Measurements from ENCODE around the gene LMTK2. TPM values are rescaled to one million over a fixed set of nuclear protein-coding genes. Genes with fewer than 3 reads are reported as not detected.

Gene LMTK2
- total and polyA plus RNA-seq, 2 experiments from 2014 or later, result 6.1 to 30.8 TPM

DNA sequence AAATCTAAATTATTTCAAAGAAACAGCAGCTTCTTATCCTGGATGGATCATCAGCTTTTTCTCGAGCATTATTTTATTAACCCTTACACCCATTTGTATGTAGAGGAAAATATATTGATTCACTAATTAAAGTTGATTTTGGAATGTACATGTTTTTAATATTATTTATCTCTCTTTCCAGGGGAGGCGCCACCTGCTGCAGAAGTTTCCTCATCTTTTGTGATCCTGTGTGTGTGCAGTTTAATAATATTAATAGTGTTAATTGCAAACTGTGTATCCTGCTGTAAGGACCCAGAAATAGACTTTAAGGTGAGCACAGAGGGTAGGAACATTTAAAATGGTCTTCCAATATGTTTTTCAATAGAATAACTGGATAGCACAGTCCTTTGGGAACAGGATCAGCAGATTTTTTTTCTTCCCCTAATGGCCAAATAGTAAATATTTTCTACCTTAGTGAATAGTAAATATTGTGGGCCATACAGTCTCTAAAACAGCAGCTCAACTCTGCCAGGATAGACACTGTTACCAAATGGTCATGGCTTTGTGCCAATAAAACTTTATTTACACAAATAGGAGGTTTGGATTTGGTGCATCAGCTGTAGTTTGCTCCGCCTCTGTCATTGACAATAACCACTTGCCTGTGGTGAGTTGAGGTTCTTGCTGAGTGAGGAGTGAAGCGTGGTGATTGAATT is 30.6 kb downstream of the LMTK2 start (continued):
- no peak for TF ChIP-seq ZNF462 (CRISPR knock-in tag; IDR thresholded peaks at IDR 0.05)
- no peak for TF ChIP-seq POLR2AphosphoS5 (IDR thresholded peaks at IDR 0.05; ENCODE audit: low read depth)
- no peak for TF ChIP-seq JUNB (IDR thresholded peaks at IDR 0.05; ENCODE audit: unreplicated experiment)
- no peak for TF ChIP-seq CREB1 (CRISPR knock-in tag; IDR thresholded peaks at IDR 0.05; ENCODE audit: low read depth)
- no peak for TF ChIP-seq ZNF331 (CRISPR knock-in tag; IDR thresholded peaks at IDR 0.05; ENCODE audit: low read depth)
- TF ChIP-seq, protein P1, sequence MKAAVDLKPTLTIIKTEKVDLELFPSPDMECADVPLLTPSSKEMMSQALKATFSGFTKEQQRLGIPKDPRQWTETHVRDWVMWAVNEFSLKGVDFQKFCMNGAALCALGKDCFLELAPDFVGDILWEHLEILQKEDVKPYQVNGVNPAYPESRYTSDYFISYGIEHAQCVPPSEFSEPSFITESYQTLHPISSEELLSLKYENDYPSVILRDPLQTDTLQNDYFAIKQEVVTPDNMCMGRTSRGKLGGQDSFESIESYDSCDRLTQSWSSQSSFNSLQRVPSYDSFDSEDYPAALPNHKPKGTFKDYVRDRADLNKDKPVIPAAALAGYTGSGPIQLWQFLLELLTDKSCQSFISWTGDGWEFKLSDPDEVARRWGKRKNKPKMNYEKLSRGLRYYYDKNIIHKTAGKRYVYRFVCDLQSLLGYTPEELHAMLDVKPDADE (IDR thresholded peaks at IDR 0.05), result no peak
- TF ChIP-seq, protein P2, sequence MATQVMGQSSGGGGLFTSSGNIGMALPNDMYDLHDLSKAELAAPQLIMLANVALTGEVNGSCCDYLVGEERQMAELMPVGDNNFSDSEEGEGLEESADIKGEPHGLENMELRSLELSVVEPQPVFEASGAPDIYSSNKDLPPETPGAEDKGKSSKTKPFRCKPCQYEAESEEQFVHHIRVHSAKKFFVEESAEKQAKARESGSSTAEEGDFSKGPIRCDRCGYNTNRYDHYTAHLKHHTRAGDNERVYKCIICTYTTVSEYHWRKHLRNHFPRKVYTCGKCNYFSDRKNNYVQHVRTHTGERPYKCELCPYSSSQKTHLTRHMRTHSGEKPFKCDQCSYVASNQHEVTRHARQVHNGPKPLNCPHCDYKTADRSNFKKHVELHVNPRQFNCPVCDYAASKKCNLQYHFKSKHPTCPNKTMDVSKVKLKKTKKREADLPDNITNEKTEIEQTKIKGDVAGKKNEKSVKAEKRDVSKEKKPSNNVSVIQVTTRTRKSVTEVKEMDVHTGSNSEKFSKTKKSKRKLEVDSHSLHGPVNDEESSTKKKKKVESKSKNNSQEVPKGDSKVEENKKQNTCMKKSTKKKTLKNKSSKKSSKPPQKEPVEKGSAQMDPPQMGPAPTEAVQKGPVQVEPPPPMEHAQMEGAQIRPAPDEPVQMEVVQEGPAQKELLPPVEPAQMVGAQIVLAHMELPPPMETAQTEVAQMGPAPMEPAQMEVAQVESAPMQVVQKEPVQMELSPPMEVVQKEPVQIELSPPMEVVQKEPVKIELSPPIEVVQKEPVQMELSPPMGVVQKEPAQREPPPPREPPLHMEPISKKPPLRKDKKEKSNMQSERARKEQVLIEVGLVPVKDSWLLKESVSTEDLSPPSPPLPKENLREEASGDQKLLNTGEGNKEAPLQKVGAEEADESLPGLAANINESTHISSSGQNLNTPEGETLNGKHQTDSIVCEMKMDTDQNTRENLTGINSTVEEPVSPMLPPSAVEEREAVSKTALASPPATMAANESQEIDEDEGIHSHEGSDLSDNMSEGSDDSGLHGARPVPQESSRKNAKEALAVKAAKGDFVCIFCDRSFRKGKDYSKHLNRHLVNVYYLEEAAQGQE (IDR thresholded peaks at IDR 0.05; ENCODE audit: unreplicated experiment), result no peak
- no peak for TF ChIP-seq EZH2 (IDR thresholded peaks at IDR 0.05; ENCODE audit: low read depth, unreplicated experiment)
- no peak for TF ChIP-seq NANOG (IDR thresholded peaks at IDR 0.05; ENCODE audit: borderline replicate concordance)
